CD4-positive, CD25-positive, alpha-beta regulatory T cell (primary cell): ENCODE data around the gene CNTNAP2. TPM values are rescaled to one million over a fixed set of nuclear protein-coding genes. Genes with fewer than 3 reads are reported as not detected.

Experiments
- ATAC-seq, 2 donors: fragments of 150-1000 bp; cut with Tn5 transposase; one replicate each; pipeline ENCODE4 v1.10.0; 2021; ENCODE audit warnings: low read depth in 2 of 2, moderate number of reproducible peaks in 2 of 2, moderate library complexity in 1 of 2
- DNase-seq, 3 donors: peaks; one replicate each; pipeline versions ENCODE4 v3.0.0 to v3.0.0-alpha.2; 2012 to 2022; ENCODE audit warnings: mixed read lengths in 1 of 3
- H3K27ac ChIP-seq: one replicate; pipeline ENCODE4 v1.7.0; 2013; ENCODE audit warnings: mild to moderate bottlenecking, low read length; ENCODE audit not compliant: insufficient read depth, poor library complexity, severe bottlenecking
- H3K27me3 ChIP-seq: one replicate; pipeline ENCODE4 v1.7.0; 2013; ENCODE audit warnings: low read length; ENCODE audit not compliant: control insufficient read depth, insufficient read depth
- H3K36me3 ChIP-seq: one replicate; pipeline ENCODE4 v1.7.0; 2013; ENCODE audit warnings: mild to moderate bottlenecking, low read length, moderate library complexity; ENCODE audit not compliant: control insufficient read depth, insufficient read depth
- H3K4me1 ChIP-seq: 2 replicates; pipeline ENCODE4 v1.7.0; 2013; ENCODE audit warnings: mild to moderate bottlenecking, low read length; ENCODE audit not compliant: insufficient read depth, control insufficient read depth, poor library complexity, severe bottlenecking
- H3K4me3 ChIP-seq: one replicate; pipeline ENCODE4 v1.7.0; 2013; ENCODE audit warnings: low read depth, mild to moderate bottlenecking, low read length, moderate library complexity
- H3K9me3 ChIP-seq, 2 experiments: 1 replicate in 1 of 2; 2 replicates in 1 of 2; pipeline ENCODE4 v1.7.0; 2013; ENCODE audit warnings: low read length in 2 of 2, mild to moderate bottlenecking in 1 of 2, moderate library complexity in 1 of 2; ENCODE audit not compliant: control insufficient read depth in 2 of 2
- H3K27ac Mint-ChIP-seq, 3 donors: one replicate each; pipeline ENCODE4 v1.8.0; 2020 to 2022; ENCODE audit warnings: mild to moderate bottlenecking in 3 of 3, mixed read lengths in 3 of 3, moderate library complexity in 2 of 3
- H3K27me3 Mint-ChIP-seq: one replicate; pipeline ENCODE4 v1.8.0; 2022; ENCODE audit warnings: mild to moderate bottlenecking, mixed read lengths
- H3K36me3 Mint-ChIP-seq: one replicate; pipeline ENCODE4 v1.8.0; 2020; ENCODE audit warnings: mixed read lengths
- H3K4me1 Mint-ChIP-seq, 4 donors: one replicate each; pipeline ENCODE4 v1.8.0; 2020 to 2022; ENCODE audit warnings: mixed read lengths in 4 of 4, mild to moderate bottlenecking in 1 of 4
- H3K4me3 Mint-ChIP-seq, 4 donors: one replicate each; pipeline ENCODE4 v1.8.0; 2020 to 2022; ENCODE audit warnings: mild to moderate bottlenecking in 4 of 4, mixed read lengths in 4 of 4, moderate library complexity in 3 of 4
- H3K9me3 Mint-ChIP-seq, 7 donors: one replicate each; pipeline ENCODE4 v1.8.0; 2020 to 2022; ENCODE audit warnings: mixed read lengths in 7 of 7, mild to moderate bottlenecking in 3 of 7, moderate library complexity in 2 of 7
- polyA plus RNA-seq, 4 donors: library from polyadenylated mRNA; unstranded; fragments of 300-500 nt; fragmentation: Illumina TruSeq; gene quantifications; one replicate each; pipeline ENCODE4 v1.2.3, GENCODE V29; 2021
- total RNA-seq: library from RNA; stranded (reverse); gene quantifications from one replicate; pipeline ENCODE4 v1.2.3, GENCODE V29; 2022

Gene CNTNAP2
- total and polyA plus RNA-seq, 5 donors from 2014 or later, result 0.02 to 0.15 TPM; not detected in 3

GRCh38 chr7:147251751-147252325, 1135.2 kb downstream of the CNTNAP2 start:
- no peaks in the 10 kb centered on the region for H3K36me3 Mint-ChIP-seq
- H3K27me3 Mint-ChIP-seq, result no peaks in the 10 kb centered on the region
- Histone ChIP-seq H3K4me3 (no peak overlapping the region), H3K36me3 (no peaks in the 10 kb centered on the region), H3K4me1 (no peaks in the 10 kb centered on the region), H3K27ac (no peak overlapping the region), H3K9me3 (no peaks in the 10 kb centered on the region), H3K27me3 (no peaks in the 10 kb centered on the region)
- no peaks in the 10 kb centered on the region for H3K4me1 Mint-ChIP-seq
- H3K9me3 Mint-ChIP-seq, result peaks cover 0 to 14% (median 3%) of the 10 kb centered on the region in 7 donors
- no peak for DNase-seq
- no peak for ATAC-seq
- H3K27ac Mint-ChIP-seq, result no peak overlapping the region
- no peak overlapping the region for H3K4me3 Mint-ChIP-seq

GRCh38 chr7:147261693-147262092, 1145.1 kb downstream of the CNTNAP2 start:
- H3K27ac Mint-ChIP-seq, result no peak overlapping the region
- H3K4me1 Mint-ChIP-seq, result no peaks in the 10 kb centered on the region
- no peaks in the 10 kb centered on the region for H3K36me3 Mint-ChIP-seq
- Histone ChIP-seq H3K27ac (no peak overlapping the region), H3K27me3 (no peaks in the 10 kb centered on the region), H3K36me3 (no peaks in the 10 kb centered on the region), H3K4me1 (no peaks in the 10 kb centered on the region), H3K4me3 (no peak overlapping the region), H3K9me3 (peaks cover 0 to 3% of the 10 kb centered on the region in 2 experiments)
- no peak for DNase-seq
- no peak for ATAC-seq
- no peaks in the 10 kb centered on the region for H3K27me3 Mint-ChIP-seq
- H3K9me3 Mint-ChIP-seq, result peaks cover 0 to 9% (median 5%) of the 10 kb centered on the region in 7 donors
- H3K4me3 Mint-ChIP-seq, result no peak overlapping the region

GRCh38 chr7:147265528-147265927, 1148.9 kb downstream of the CNTNAP2 start:
- H3K9me3 ChIP-seq, result no peaks in the 10 kb centered on the region
- DNase-seq (no peak), ATAC-seq (no peak)
- H3K27me3 ChIP-seq, result no peaks in the 10 kb centered on the region
- H3K27me3 Mint-ChIP-seq, result no peaks in the 10 kb centered on the region
- H3K4me3 ChIP-seq, result no peak overlapping the region
- H3K27ac ChIP-seq, result no peak overlapping the region
- H3K4me1 ChIP-seq, result no peaks in the 10 kb centered on the region
- no peaks in the 10 kb centered on the region for H3K36me3 ChIP-seq
- no peaks in the 10 kb centered on the region for H3K36me3 Mint-ChIP-seq
- H3K27ac Mint-ChIP-seq, result no peak overlapping the region
- H3K4me1 Mint-ChIP-seq, result no peaks in the 10 kb centered on the region
- H3K4me3 Mint-ChIP-seq, result no peak overlapping the region
- peaks cover 0 to 12% (median 5%) of the 10 kb centered on the region in 7 donors for H3K9me3 Mint-ChIP-seq

GRCh38 chr7:147276106-147276505, 1159.5 kb downstream of the CNTNAP2 start:
- no peak overlapping the region for H3K27ac ChIP-seq
- ATAC-seq, result no peak

GRCh38 chr7:147276783-147277370, 1160.3 kb downstream of the CNTNAP2 start:
- no peaks in the 10 kb centered on the region for H3K4me1 Mint-ChIP-seq
- no peak overlapping the region for H3K4me3 Mint-ChIP-seq
- H3K4me1 ChIP-seq, result no peaks in the 10 kb centered on the region
- H3K27me3 Mint-ChIP-seq, result no peaks in the 10 kb centered on the region
- no peak overlapping the region for H3K4me3 ChIP-seq
- DNase-seq (no peak), ATAC-seq (no peak)
- no peaks in the 10 kb centered on the region for H3K9me3 ChIP-seq
- no peaks in the 10 kb centered on the region for H3K36me3 Mint-ChIP-seq
- no peaks in the 10 kb centered on the region for H3K36me3 ChIP-seq
- peaks cover 0 to 31% (median 6%) of the 10 kb centered on the region in 7 donors for H3K9me3 Mint-ChIP-seq
- no peak overlapping the region for H3K27ac Mint-ChIP-seq
- H3K27ac ChIP-seq, result no peak overlapping the region
- no peaks in the 10 kb centered on the region for H3K27me3 ChIP-seq

More at GRCh38 chr7:147276106-147276505, 1159.5 kb downstream of the CNTNAP2 start:
- DNase-seq, result no peak
- Histone ChIP-seq H3K36me3 (no peaks in the 10 kb centered on the region), H3K4me3 (no peak overlapping the region), H3K4me1 (no peaks in the 10 kb centered on the region), H3K27me3 (no peaks in the 10 kb centered on the region), H3K9me3 (no peaks in the 10 kb centered on the region)
- H3K4me3 Mint-ChIP-seq, result no peak overlapping the region
- H3K27ac Mint-ChIP-seq, result peak overlapping the region in 1 of 3 donors; percentile 4
- H3K4me1 Mint-ChIP-seq, result no peaks in the 10 kb centered on the region
- H3K27me3 Mint-ChIP-seq, result no peaks in the 10 kb centered on the region
- H3K9me3 Mint-ChIP-seq, result peaks cover 0 to 34% (median 6%) of the 10 kb centered on the region in 7 donors
- no peaks in the 10 kb centered on the region for H3K36me3 Mint-ChIP-seq

- no peaks in the 10 kb centered on the region for H3K4me1 ChIP-seq
- Mint-ChIP-seq H3K9me3 (peaks cover 0 to 23% (median 4%) of the 10 kb centered on the region in 7 donors), H3K4me1 (no peaks in the 10 kb centered on the region), H3K36me3 (no peaks in the 10 kb centered on the region), H3K27me3 (no peaks in the 10 kb centered on the region), H3K27ac (no peak overlapping the region), H3K4me3 (no peak overlapping the region)
- no peak overlapping the region for H3K27ac ChIP-seq
- H3K9me3 ChIP-seq, result no peaks in the 10 kb centered on the region
- no peaks in the 10 kb centered on the region for H3K36me3 ChIP-seq
- ATAC-seq (no peak), DNase-seq (no peak)
- H3K27me3 ChIP-seq, result no peaks in the 10 kb centered on the region
- H3K4me3 ChIP-seq, result no peak overlapping the region
These were observed 1162.9 kb downstream of the CNTNAP2 start for GRCh38 chr7:147279514-147279913.

- no peak overlapping the region for H3K4me3 ChIP-seq
- no peak overlapping the region for H3K27ac ChIP-seq
- H3K27me3 ChIP-seq, result no peaks in the 10 kb centered on the region
- no peaks in the 10 kb centered on the region for H3K27me3 Mint-ChIP-seq
- DNase-seq, result no peak
- H3K36me3 Mint-ChIP-seq, result no peaks in the 10 kb centered on the region
- ATAC-seq, result no peak
- no peaks in the 10 kb centered on the region for H3K9me3 ChIP-seq
- peaks cover 0 to 23% (median 4%) of the 10 kb centered on the region in 7 donors for H3K9me3 Mint-ChIP-seq
- H3K4me1 ChIP-seq, result no peaks in the 10 kb centered on the region
- H3K4me1 Mint-ChIP-seq, result no peaks in the 10 kb centered on the region
- H3K36me3 ChIP-seq, result no peaks in the 10 kb centered on the region
- no peak overlapping the region for H3K4me3 Mint-ChIP-seq
- no peak overlapping the region for H3K27ac Mint-ChIP-seq
These were observed 1163.4 kb downstream of the CNTNAP2 start for GRCh38 chr7:147279964-147280374.

- H3K4me1 Mint-ChIP-seq, result no peaks in the 10 kb centered on the region
- ATAC-seq, result no peak
- no peaks in the 10 kb centered on the region for H3K9me3 ChIP-seq
- no peak for DNase-seq
- H3K27me3 Mint-ChIP-seq, result no peaks in the 10 kb centered on the region
- peaks cover 0 to 13% (median 5%) of the 10 kb centered on the region in 7 donors for H3K9me3 Mint-ChIP-seq
- no peaks in the 10 kb centered on the region for H3K36me3 ChIP-seq
- no peaks in the 10 kb centered on the region for H3K36me3 Mint-ChIP-seq
- no peak overlapping the region for H3K4me3 Mint-ChIP-seq
- H3K27me3 ChIP-seq, result no peaks in the 10 kb centered on the region
- H3K27ac ChIP-seq, result no peak overlapping the region
- H3K4me1 ChIP-seq, result no peaks in the 10 kb centered on the region
- no peak overlapping the region for H3K27ac Mint-ChIP-seq
- no peak overlapping the region for H3K4me3 ChIP-seq
These were observed 1165.6 kb downstream of the CNTNAP2 start for GRCh38 chr7:147282204-147282603.
